HepG2 (cell line): ENCODE data around the gene GUK1. TPM values are rescaled to one million over a fixed set of nuclear protein-coding genes. Genes with fewer than 3 reads are reported as not detected.

Experiments used
- ARID5B ChIP-seq: IDR thresholded peaks from 2 replicates; pipeline ENCODE4 v1.4.0; 2020; ENCODE audit warnings: mild to moderate bottlenecking, missing genetic modification reagents
- ARNTL ChIP-seq: sonication (generic); formaldehyde crosslinking; IDR thresholded peaks from 2 replicates; pipeline ENCODE4 v1.4.0; 2020; ENCODE audit warnings: mild to moderate bottlenecking, missing genetic modification reagents
- HMG20B ChIP-seq: conservative IDR thresholded peaks from 2 replicates; pipeline ENCODE4 v1.6.1; 2016; ENCODE audit warnings: missing genetic modification reagents, missing compliant biosample characterization
- HNRNPUL1 ChIP-seq: fragments of 200-400 bp; formaldehyde crosslinking; IDR thresholded peaks from 2 replicates; pipeline ENCODE4 v1.6.1; 2017; ENCODE audit warnings: low read depth, mild to moderate bottlenecking, low read length, moderate library complexity
- MXD1 ChIP-seq: sonication (generic); formaldehyde crosslinking; IDR thresholded peaks from 2 replicates; pipeline ENCODE4 v1.4.0; 2020; ENCODE audit warnings: mild to moderate bottlenecking, missing genetic modification reagents
- RFXANK ChIP-seq: IDR thresholded peaks from 2 replicates; pipeline ENCODE4 v1.6.1; 2016
- ZBTB4 ChIP-seq: sonication (generic); formaldehyde crosslinking; IDR thresholded peaks from 2 replicates; pipeline ENCODE4 v1.4.0; 2020; ENCODE audit warnings: missing genetic modification reagents, mild to moderate bottlenecking, borderline replicate concordance
- ZBTB43 ChIP-seq: sonication (generic); formaldehyde crosslinking; conservative IDR thresholded peaks from 2 replicates; pipeline ENCODE4 v1.4.0; 2020; ENCODE audit warnings: missing genetic modification reagents
- ZBTB44 ChIP-seq: sonication (generic); formaldehyde crosslinking; IDR thresholded peaks from 2 replicates; pipeline ENCODE4 v1.4.0; 2020; ENCODE audit warnings: missing genetic modification reagents
- ZFX ChIP-seq: sonication (generic); formaldehyde crosslinking; IDR thresholded peaks from 2 replicates; pipeline ENCODE4 v1.4.0; 2020; ENCODE audit warnings: mild to moderate bottlenecking, low read depth, missing genetic modification reagents, moderate library complexity
- ZFY ChIP-seq: sonication (generic); formaldehyde crosslinking; IDR thresholded peaks from 2 replicates; pipeline ENCODE4 v1.4.0; 2020; ENCODE audit warnings: missing genetic modification reagents
- ZNF160 ChIP-seq: sonication (generic); formaldehyde crosslinking; IDR thresholded peaks from 2 replicates; pipeline ENCODE4 v1.8.0; 2022; ENCODE audit warnings: mild to moderate bottlenecking, inconsistent platforms, missing genetic modification reagents
- ZNF281 ChIP-seq: sonication (generic); formaldehyde crosslinking; IDR thresholded peaks from 2 replicates; pipeline ENCODE4 v1.4.0; 2020; ENCODE audit warnings: missing genetic modification reagents, borderline replicate concordance
- ZNF296 ChIP-seq: sonication (generic); formaldehyde crosslinking; conservative IDR thresholded peaks from 2 replicates; pipeline ENCODE4 v1.5.0; 2020; ENCODE audit warnings: mild to moderate bottlenecking, missing genetic modification reagents
- ZNF546 ChIP-seq: sonication (generic); formaldehyde crosslinking; conservative IDR thresholded peaks from 2 replicates; pipeline ENCODE4 v1.8.1; 2023; ENCODE audit warnings: mild to moderate bottlenecking, missing genetic modification reagents
- polyA plus RNA-seq, 8 experiments: library from polyadenylated mRNA; depleted of rRNA in 3 of 8; stranded (reverse) in 7 of 8; unstranded in 1 of 8; fragments of >200 nt; fragmentation: Illumina TruSeq in 4 of 8; extraction: Trizol in 4 of 8; gene quantifications; 2 replicates each; pipeline versions ENCODE4 v1.2.1 to v1.2.3, GENCODE V29; 2011 to 2016; ENCODE audit warnings: low read depth in 4 of 8, missing spikeins in 1 of 8, mixed read lengths in 1 of 8; ENCODE audit not compliant: insufficient read depth in 1 of 8
- total RNA-seq, 5 experiments: library from RNA; depleted of rRNA; stranded (reverse); fragments of >200 nt; fragmentation: Illumina TruSeq; extraction: Trizol; gene quantifications; 2 replicates each; pipeline ENCODE4 v1.2.3, GENCODE V29; 2016; ENCODE audit warnings: low read depth in 1 of 5

GUK1 gene
- total and polyA plus RNA-seq, 2 of the 13 experiments (the other 11 are each of a cell fraction or from before 2014, with no cell fraction given), result 116 to 154 TPM

- TF ChIP-seq ZNF296 (CRISPR knock-in tag) (no peak), RFXANK (CRISPR knock-in tag) (no peak), ZFX (CRISPR knock-in tag) (no peak; the same call in 1 of the 2 replicates), ZBTB43 (CRISPR knock-in tag) (peak; percentile 67; the same call in 1 of the 2 replicates), ZNF160 (no peak), ZBTB44 (CRISPR knock-in tag) (no peak), ZNF546 (CRISPR knock-in tag) (no peak), ZFY (CRISPR knock-in tag) (no peak), ARNTL (CRISPR knock-in tag) (no peak), HNRNPUL1 (no peak), MXD1 (0 out of 2 replicates have a peak, but pooled peaks have one; percentile 20), ARID5B (CRISPR knock-in tag) (peak; percentile 35; the same call in 1 of the 2 replicates), HMG20B (CRISPR knock-in tag) (no peak), ZNF281 (CRISPR knock-in tag) (peak; percentile 74; the same call in 1 of the 2 replicates), ZBTB4 (CRISPR knock-in tag) (no peak)
These were observed 9.5 kb downstream of the GUK1 start, which contains the start of gene GJC2 (continued) for GRCh38 chr1:228149406-228150119.
